DMS114 treated with DMSO at 0.1 percent for 48 hours (cell line): ENCODE results near the gene DNAH6.

ENCODE experiments used
- DNase-seq: peaks from one replicate; lab custom pipeline; 2025; ENCODE audit not compliant: unreplicated experiment; lab: John Stamatoyannopoulos, UW

The DNAH6 gene

DNA sequence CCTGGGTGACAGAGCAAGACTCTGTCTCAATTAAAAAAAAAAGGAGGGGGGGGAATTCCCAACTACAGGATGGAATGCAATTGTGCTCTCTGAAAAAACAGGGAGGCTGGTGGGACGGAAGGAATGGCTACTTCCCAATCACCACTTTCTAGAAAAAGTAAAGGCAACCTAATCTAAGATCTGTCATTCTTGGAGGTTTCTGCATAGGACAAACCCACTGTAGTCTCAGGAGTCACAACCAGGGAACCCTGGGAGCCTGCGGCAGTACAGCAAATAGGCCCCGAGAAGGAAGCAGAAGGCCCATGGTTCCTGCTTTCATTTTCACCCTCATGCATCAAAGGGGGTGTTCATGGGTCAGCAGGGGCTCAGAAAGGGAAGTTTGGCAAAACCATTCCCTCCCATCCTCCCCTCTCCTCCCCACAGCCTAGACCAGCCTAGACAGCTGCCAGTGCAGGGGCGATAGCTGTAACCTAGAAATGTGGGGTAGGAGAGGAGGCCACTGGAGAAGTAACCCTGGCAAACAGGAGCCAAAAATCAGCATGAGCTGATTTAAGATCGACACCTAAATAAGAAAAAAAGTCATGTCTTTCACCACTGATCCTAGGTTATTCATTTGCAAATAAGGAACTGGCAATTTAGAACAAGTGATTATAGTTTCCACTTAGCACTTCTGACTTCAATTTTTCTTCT lies 316.6 kb downstream of the DNAH6 start:
- DNase-seq = no peak

DNA sequence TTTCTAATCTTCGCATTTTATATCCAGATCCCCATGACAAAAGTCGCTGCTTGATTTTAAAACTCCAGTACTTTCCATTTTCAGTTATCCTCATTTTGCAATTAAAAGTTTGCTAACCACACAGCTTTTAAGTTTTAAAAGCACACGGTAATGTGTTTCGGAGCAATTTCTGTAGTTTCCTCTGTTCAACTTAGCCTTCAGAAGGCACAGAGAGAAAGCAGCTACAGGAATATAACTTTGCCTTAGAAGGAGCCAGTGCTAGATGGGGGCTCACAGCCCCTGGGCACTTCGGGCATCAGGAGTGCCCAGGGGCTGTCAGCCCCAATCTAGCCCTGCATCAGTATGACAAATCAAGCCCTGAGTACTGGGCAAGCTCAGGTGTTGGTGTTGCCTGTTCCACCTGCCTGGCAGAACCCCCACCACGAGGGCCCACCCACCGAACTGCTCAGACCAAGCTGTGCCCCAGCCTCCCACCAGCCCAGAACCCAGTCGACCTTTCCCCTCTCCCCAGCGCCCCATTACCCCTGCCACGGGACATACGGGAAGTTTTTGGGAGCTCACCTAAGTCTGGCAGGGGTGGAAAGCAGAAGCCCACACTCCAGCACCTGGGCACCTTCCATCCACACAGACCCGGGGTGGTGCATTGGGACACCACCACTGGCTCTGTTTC lies 317.3 kb downstream of the DNAH6 start:
- no peak for DNase-seq

DNA sequence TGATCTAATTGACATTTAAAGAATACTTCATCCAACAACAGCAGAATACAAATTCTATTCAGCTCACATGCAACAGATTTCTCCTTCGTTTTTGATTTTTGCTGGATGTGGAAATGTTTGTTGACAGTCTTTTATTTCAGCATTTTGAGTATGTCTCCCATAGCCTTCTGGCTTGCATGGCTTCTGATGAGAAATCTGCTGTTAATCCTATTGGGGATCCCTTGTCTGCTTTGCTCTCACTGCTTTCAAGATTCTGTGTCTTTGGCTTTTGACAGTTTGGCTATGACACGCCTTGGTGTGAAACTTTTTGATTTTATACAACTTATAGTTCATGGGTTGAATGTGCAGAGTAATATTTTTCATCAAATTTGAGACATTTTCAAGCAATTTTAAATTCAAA lies 319.9 kb downstream of the DNAH6 start:
- no peak for DNase-seq

DNA sequence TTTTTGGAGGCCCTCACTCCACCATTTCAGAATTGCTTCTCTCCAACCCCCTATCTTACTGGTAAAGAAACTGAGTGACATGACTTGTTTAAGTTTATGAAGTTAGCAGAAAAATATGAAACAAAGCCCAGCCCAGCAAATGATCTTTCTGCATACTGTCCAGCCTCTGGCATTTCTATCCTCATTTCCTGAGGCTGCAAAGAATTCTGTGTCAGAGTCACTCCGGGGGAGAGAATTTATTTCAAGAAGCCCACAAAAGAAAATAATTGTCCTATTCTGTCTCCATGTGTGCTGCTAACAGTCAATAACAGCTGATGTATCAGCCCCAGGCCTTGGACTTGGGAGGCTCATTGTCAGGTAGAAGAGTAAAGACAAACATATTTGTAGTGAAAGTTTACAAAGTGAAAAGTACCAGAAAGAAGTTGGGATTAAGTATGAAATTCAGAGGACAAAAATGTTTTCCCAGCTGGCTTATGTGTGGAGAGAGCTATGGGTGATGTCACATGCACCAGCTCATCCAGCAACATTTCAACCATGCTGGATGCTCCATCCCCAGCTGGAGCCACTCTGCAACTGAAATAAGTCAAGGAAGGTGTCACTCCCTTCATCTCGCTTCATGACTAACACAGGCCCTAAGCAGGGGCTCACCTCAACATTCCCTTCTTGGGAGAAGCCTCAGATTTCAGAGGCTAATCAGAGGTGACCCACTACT lies 322.3 kb downstream of the DNAH6 start:
- DNase-seq = no peak

DNA sequence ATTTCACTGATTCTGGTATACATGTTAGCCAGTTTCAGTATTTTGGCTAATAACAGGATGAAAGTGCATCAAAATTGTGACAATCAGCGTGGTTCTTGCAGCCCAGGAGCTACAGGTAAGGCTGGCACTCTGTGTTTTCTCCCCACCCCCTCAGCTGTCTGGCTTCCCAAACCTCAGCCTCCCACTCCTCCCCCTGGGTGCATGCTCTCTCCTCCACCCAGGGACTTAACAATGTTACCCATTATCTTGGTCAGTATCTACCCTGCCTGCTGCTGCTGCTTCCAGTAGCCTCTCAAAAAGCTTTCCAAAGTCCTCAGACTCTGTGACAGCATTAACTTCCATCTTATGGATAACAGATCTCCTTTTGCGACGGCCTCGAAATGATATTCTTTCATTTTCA lies 323.6 kb downstream of the DNAH6 start:
- no peak for DNase-seq

- DNase-seq = no peak
These were observed 324.0 kb downstream of the DNAH6 start for GRCh38 chr2:84840306-84840705.

DNA sequence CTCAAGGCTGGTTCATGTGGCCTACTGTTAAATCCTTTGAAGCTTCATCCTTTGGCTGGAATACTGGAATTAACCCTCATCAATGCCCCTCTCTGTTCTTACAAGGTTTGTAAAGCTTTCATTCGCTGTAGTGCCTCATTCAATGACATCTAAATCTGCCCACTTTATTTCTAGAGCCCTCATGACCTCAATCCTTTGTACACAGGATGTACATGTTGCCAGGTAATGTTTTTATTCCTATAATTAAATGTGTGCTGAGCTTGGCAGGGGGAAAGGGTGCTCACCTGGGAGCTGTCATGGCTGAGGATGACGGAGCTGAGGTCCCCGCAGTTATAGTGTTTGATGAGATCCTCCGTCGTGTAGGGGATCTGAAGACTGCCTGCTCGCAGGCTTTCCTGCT lies 325.3 kb downstream of the DNAH6 start:
- DNase-seq = no peak

- no peak for DNase-seq
These were observed 327.8 kb downstream of the DNAH6 start for GRCh38 chr2:84844141-84844540.

DNA sequence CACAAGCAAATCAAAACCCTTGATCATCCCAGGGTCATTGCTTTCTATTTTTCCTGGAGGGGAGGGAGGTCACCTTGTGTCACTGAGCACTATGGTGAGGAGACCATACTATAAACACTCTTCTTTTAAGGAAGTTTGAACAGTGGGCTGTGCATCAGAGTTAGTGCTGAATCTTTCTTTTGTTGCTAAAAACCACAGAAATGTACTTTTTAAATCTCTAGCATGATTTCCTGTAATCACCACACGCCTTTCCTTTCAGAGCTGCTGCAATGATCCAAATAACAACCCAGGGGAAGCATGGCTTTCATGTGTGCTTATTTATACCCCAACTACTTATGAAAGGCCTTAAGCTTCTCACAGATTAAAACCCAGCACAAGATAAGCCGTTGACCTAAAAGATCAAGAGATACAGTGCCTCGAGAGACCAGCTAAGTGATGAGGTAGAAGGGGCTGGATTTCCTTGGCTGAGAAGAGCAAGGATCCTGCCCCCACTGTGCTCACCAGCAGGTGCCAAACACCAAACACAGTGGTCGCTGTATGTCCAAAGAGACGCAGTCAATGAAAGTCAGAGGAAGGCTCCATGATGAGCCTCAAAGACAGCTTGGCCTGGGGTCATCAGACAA lies 329.9 kb downstream of the DNAH6 start:
- DNase-seq = no peak

DNA sequence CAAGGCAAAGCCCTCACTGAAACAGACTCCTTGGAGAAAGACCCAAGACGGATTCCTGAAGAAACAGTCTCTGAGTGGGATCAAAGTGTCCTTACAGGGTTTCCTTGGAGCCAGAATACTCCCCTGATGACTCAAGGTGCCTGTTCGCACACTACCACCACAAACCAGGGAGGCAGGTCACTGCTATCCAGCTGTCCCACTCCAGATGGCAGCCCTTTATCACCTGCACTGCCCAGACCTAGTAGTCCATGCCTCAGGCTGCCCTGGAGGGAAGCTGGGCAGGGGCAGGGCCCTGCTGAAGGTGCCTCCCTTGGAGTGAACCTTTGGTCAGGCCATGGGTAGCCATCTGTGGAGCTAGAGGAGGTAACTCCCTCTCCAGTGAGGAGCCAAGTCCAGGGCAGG lies 330.4 kb downstream of the DNAH6 start:
- no peak for DNase-seq

DNA sequence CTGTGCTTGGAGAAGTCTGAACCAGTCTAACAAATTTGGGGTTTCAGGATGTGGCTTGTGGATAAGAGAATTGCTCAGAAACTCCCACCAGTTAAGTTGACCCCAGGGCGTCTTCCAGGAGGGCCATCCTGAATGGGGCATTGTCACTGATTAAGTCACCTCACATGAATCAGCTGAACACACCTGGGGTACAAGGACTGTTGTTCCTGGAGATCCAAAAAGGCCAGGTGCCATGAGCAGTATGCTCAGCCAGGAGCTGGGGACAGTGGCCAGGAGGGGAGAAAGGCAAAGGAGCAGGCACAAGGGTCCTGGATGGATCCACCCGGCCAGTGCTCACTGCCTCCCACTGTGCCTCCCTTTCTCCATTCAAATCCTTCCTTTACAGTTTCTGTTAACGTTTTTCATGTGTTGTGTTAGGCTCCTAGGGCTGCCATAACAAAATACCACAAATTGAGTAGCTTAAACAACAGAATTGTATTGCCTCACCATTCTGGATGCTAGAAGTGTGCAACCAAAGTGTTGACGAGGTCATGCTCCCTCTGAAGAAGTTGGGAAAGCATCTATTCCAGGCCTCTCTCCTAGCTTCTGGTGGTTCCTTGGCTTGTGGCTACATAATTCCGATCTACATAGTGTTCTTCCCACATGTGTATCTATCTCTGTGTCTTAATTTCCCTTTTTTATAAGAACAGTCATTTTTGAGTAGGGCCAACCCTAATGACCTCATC lies 331.2 kb downstream of the DNAH6 start:
- DNase-seq = no peak

- no peak for DNase-seq
These were observed 333.1 kb downstream of the DNAH6 start for GRCh38 chr2:84849271-84849952.

- DNase-seq = no peak
These were observed 334.2 kb downstream of the DNAH6 start for GRCh38 chr2:84850471-84850870.

DNA sequence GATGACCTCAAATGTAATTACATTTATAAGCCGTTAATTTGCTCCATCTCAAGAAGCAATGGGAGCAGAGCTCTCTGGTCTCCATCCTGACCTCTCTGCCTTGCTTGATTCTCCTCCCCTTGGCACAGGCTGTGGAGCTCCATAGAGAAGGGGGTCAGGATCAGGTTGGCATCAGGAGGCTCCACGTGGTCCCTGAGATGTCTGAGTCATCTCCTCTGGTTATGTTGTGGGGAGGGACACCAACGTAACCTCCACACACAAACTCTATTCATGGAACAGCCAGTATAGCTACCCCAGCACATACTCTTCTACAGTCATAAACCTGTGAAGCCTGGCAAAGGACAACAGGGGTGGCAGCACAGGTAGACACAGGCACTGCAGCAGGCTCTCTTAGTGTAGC lies 335.6 kb downstream of the DNAH6 start:
- DNase-seq = no peak

- no peak for DNase-seq
These were observed 338.6 kb downstream of the DNAH6 start for GRCh38 chr2:84854850-84855249.

DNA sequence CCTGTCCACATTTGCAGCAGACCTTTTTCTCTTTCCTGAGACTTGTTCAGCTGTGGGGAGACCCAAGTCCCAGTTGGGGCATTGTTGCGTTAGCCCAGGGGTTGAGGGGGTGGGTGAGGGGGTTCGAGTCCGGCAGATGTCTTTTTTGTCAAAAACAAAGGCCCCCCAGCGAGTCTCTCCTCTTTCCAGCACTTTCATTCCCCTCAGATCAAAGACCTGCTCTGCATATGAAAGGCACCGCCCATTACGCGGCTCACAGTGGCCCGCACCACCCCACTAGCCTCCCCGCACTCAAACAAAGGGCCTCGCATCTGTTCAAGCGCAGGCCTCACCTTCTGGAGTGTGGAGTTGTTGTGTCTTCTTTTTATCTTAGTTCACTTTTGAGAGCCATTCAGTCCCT lies 339.4 kb downstream of the DNAH6 start:
- DNase-seq = no peak

- DNase-seq = no peak
These were observed 340.5 kb downstream of the DNAH6 start for GRCh38 chr2:84856787-84857186.

GRCh38 chr2:84857566-84857965 lies 341.3 kb downstream of the DNAH6 start:
- DNase-seq = no peak

DNA sequence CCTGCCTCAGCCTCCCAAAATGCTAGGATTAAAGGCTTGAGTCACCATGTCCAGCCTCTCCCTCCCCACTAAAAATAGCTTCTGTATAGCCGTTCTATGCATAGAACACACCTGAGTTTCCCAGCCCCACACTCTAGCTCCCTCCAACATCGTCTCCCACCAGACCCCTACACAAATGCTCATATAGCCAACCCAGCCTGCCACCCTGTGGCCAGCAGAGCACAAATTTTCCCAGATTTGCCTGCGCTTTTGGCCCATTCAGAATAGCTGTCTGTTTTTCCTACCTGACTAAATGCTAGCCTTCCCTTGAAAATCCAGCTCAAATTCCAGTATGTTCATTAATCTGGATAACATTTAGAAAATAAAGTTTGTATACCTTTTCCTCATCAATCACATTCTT lies 341.8 kb downstream of the DNAH6 start:
- DNase-seq = no peak

DNA sequence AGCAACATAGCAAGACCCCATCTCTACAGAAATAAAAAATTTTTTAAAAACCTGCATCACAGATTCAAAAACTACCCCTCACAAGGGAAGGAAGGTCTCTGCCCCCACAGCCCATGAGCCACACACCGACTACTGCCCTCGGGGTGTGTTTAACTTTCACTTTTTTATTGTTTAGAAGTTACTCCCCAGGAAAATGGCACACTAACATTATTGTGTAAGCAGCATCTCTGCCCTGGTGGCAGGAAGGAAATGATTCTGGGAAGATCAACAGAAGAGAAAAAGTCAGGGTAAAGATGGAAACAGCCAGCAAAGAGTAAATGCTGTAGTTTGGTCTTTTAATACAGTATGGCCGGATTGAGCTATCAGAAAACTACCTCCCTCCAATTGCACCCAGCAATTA lies 342.6 kb downstream of the DNAH6 start:
- DNase-seq = no peak

DNA sequence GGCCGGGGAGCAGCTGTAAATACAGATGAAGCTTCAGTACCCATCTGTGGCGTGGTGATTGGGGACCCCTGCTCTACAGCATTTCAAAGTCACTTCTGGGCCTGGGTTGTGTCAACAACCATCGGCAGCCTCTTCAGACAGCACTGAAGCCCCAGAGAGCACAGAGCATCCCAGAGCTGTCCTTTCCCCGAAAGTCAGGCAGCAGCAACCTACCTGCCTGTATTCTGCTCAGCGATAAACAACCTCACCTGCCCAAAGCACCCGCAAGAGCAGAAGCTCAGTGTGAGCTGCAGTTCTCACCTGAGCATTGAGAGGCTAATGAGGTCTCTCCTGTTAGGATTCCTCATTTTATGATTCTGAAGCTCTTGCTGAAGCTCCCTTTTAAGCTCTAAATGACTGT lies 345.2 kb downstream of the DNAH6 start:
- DNase-seq = no peak
